NCI-H446 (cell line): ENCODE data around the gene EFHD2.
"Not testable (repeated sequence)": the region's sequence is repeated elsewhere in the genome, so short reads cannot be mapped to it uniquely, and the experiment has no call there.

Experiments
- DNase-seq, 2 experiments: peaks; one replicate each; lab custom pipeline; 2025; lab: John Stamatoyannopoulos, UW

Gene EFHD2

GRCh38 chr1:15388201-15388880 lies 21.3 kb upstream of the EFHD2 start:
- no peak for DNase-seq

GRCh38 chr1:15389828-15390227 lies 19.9 kb upstream of the EFHD2 start:
- not testable (repeated sequence) for DNase-seq

GRCh38 chr1:15390667-15391066 lies 19.0 kb upstream of the EFHD2 start:
- DNase-seq = no peak

- DNase-seq = no peak
These were observed 18.3 kb upstream of the EFHD2 start for GRCh38 chr1:15391366-15391765.

- DNase-seq = no peak
These were observed 16.0 kb upstream of the EFHD2 start for GRCh38 chr1:15393475-15394257.

- no peak for DNase-seq
These were observed 15.4 kb upstream of the EFHD2 start for GRCh38 chr1:15394258-15394690.

GRCh38 chr1:15397236-15397635 lies 12.5 kb upstream of the EFHD2 start:
- DNase-seq = no peak

GRCh38 chr1:15399710-15400109 lies 10.0 kb upstream of the EFHD2 start:
- DNase-seq = no peak

GRCh38 chr1:15400627-15401026 lies 9.1 kb upstream of the EFHD2 start:
- no peak for DNase-seq

GRCh38 chr1:15401391-15402055 lies 8.2 kb upstream of the EFHD2 start:
- DNase-seq = no peak

- DNase-seq = no peak
These were observed 6.8 kb upstream of the EFHD2 start for GRCh38 chr1:15402809-15403450.

GRCh38 chr1:15403962-15404580 lies 5.6 kb upstream of the EFHD2 start:
- DNase-seq = no peak

GRCh38 chr1:15405106-15405850 lies 4.4 kb upstream of the EFHD2 start:
- no peak for DNase-seq

GRCh38 chr1:15406614-15407559 lies 2.8 kb upstream of the EFHD2 start:
- DNase-seq = peak in 1 of 2 experiments; percentile 22

- DNase-seq = no peak
These were observed 2.1 kb upstream of the EFHD2 start for GRCh38 chr1:15407580-15407979.

GRCh38 chr1:15408890-15409387 lies 749 bp upstream of the EFHD2 start:
- DNase-seq = no peak

GRCh38 chr1:15410223-15410883 lies 665 bp downstream of the EFHD2 start:
- no peak for DNase-seq

GRCh38 chr1:15410884-15411245 lies 1.2 kb downstream of the EFHD2 start:
- no peak for DNase-seq

GRCh38 chr1:15411593-15412137 lies 2.0 kb downstream of the EFHD2 start:
- no peak for DNase-seq
